DMS114 treated with DMSO at 0.1 percent for 48 hours (cell line): ENCODE results near the gene DCX.

Experiments
- DNase-seq: peaks from one replicate; lab custom pipeline; 2025; ENCODE audit not compliant: unreplicated experiment; lab: John Stamatoyannopoulos, UW

Gene DCX

GRCh38 chrX:111411983-111412382 lies at the start of gene DCX:
TSS of gene DCX (minus strand) at chrX:111412192. CDS start at chrX:111410398, 1,794 bp downstream.
- DNase-seq, result no peak

DNA sequence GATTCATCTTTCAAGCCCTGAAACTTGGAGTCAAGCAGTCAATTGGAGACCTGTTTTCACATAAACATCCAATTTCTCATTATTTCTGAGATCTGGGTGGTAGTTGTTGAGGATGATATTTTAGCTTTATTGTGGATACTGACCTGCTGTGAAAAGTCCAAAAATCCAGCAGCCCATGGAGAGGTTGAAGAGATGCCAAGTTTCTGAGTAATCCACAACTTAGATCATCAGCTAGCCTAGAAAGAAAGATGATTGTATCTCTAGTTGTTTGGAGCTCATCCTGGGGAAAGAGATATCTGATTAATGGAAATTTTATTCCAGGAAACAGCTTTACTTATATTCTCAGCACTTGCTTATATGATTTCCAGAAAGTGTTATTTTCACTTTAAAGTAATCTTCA lies 48.6 kb upstream of the DCX start:
- no peak for DNase-seq

- DNase-seq, result peak; percentile 2
These were observed 35.3 kb upstream of the DCX start for GRCh38 chrX:111447298-111447697.

GRCh38 chrX:111445485-111445884 lies 33.5 kb upstream of the DCX start:
- peak; percentile 60 for DNase-seq

DNA sequence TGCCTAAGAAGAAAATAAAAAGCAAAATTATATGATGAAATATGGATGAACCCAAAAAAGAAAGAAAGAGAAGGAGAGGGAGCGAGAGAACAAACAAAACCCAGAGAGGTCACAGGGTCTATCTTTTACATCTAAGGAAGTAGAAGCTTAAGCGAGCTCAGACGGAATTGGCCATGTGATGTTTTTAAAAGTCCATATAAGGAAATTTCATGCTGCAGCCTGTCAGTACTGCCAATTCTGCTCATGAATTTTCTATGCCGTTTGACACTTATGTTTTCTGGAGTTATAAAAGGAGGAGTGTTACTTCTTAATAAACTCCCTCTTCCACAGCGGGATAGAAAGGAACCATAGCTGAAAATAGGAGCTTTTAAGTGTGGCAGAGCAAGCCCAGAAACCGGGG lies 32.9 kb upstream of the DCX start:
- DNase-seq, result no peak

GRCh38 chrX:111443946-111444345 lies 32.0 kb upstream of the DCX start:
- no peak for DNase-seq

DNA sequence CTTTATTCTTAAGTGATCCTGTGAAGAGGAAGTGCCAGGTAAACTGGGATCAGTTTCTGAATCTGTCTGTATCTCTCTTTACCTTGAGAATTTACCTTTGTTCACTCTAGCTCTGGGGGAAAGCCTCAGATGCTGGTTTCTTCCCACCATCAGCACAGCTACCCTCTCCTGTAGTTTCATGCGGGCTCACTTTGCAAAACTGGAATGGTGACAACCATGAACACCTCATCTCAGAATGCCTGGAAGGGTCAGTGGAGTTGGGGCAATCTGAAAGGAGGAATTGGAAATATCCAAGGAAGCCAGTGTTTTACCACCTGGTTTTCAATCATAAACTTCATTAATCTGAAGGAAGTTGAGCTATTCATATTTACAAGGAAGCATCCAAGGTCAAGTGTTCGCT lies 30.8 kb upstream of the DCX start:
- DNase-seq, result no peak

DNA sequence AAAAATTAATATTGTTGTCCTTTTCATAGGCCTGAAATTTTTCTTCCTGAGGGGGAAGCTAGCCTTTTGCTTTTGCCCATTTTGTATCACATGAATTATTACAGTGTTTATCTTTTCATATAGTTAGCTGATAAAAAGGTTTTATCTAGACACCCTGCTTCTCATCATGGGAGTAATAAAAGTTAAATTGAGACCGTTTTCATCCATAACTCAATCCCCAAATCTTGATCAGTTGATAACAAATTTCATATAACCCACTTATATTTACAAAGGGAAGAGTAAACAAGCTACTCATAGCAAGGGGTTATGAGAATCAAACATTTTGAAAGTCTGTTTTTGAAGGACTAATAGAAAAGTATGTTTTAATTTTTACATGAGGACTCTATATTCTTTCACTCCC lies 23.5 kb upstream of the DCX start:
- DNase-seq, result no peak

GRCh38 chrX:111431001-111431400 lies 19.0 kb upstream of the DCX start:
- no peak for DNase-seq

DNA sequence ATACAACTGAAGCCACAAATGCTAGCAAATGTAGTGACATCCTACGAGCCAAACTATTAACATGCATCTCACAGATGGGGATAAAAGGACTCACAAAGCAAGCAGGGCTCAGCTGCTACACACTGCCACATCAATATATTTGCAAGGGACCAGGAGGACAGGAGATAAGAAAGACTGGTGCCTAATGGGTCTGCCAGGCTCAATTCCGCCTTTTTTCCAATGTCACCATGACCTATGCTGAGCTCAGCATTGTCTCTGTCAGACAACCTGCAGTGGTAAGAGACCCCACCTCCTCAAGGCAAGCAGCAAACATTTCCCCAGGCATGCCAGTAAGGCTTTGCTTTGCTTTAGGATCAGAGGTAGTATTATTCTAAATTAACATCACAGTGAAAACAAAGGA lies 435 bp downstream of the DCX start:
- no peak for DNase-seq

GRCh38 chrX:111410590-111411078 lies 1.4 kb downstream of the DCX start:
- DNase-seq, result no peak

- DNase-seq, result no peak
These were observed 2.7 kb downstream of the DCX start for GRCh38 chrX:111409326-111409725.

DNA sequence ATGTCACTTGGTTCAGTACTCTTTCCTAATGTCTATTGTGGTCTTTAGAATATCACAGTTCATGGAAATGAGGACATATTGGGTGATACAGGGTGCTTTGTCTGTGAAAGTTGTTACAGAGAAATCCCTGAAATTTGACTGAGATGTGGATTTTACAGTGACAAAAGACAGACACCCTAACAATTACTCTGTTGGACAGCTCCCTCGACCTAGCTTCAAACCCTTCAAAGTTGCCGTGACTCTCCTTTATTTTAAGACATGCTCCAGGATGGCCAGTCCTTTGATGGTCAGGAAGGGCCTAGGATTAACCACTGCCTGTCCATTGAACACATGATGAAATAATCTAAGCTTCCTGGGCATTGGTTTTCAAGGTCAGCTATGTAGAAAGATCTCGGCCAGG lies 4.0 kb downstream of the DCX start:
- no peak for DNase-seq

GRCh38 chrX:111402344-111402743 lies 9.6 kb downstream of the DCX start:
- DNase-seq, result no peak

GRCh38 chrX:111395149-111395548 lies 16.8 kb downstream of the DCX start:
- no peak for DNase-seq

- no peak for DNase-seq
These were observed 17.4 kb downstream of the DCX start for GRCh38 chrX:111394569-111394968.

DNA sequence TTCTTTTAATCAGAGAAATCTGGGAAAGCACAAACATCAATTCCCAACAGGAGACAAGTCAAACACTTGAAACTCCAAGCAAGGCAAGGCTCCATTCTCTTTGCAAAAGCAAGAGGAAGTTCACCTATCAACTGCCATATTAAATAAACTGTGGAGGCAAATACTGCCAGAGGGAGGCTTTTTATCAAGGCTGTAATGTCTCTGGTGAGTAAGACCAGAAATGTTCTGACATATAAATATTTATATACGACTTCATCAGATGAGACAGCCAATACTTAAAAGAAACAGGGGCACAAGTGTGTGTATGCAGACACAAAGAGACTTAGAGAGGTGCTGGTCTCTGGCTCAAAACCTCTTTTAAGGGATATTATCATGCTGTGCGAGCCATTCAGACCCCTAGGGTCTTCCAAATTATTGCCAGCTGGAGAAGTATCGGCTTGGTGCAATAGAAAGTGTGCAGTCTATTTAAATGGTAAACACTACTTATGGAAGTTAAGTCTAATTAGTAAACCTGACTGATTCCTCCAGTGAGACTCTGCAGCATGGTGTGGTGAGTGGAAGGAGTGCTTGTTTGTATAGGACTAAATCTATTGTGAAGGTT lies 24.4 kb downstream of the DCX start:
- no peak for DNase-seq

DNA sequence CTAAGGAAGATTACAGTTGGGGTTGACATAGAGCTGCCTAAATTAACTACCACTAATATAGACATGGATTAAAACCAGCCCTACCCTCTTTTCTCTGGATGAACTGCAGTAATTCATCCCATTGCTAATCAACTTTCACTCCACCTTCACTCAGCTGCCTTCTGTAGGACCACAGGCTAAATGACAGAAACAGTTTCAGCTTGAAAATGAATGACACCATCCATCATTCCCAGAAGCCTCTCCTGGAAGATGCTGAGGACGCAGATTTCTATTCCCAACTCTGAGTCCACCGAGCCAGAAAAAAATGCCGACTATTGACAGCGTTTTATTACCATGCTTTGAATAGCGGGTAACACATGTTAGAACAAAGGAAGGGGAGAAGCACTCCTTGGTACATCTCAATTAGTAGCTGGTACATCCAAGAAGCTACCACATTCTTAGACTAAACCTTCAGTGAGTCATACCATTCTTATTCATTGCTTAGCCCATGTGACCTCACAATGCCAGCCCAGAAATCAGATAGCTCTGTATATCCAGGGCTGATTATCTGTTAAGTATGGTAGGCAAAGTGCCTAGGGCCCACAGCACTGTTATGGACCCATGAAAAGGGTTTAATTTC lies 25.3 kb downstream of the DCX start:
- no peak for DNase-seq

DNA sequence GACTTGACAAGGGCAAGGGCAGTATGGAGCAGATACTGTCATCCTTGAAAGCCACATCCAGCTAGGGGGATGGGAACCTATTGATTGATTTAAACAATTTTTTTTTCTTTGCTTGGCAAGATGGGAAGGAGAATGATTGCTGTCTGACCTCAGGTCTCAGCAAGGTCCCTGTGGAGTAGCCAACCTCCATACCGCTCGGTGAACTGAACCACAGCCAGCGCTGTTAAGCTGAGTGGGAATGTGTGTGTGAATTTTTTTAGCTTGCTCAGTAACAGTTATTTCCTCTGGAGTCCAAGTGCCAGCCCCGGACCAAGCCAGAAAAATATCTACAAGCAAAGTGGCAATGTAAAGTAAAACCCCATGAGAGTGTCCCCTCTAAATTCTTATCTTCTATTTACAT lies 25.9 kb downstream of the DCX start:
- no peak for DNase-seq

DNA sequence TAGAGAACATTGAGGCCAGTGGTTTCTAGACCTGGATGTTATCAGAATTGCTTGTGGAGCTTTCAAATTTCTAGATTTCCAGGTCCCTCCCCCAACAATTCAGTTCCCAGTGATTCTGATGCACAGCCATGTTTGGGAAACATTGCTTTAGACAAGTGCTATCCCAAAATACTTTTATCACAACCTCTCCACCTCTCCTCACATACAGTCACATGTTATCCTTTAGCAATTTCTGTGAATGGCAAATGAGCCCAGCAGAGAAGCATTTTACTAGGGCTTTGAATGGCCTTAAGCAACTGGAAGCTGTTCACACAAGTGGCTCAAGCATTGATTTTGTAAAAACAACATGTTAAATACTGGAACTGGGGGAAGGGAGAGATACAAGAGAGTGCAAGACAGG lies 29.7 kb downstream of the DCX start:
- DNase-seq, result no peak

GRCh38 chrX:111376897-111377578 lies 35.0 kb downstream of the DCX start:
- no peak for DNase-seq

DNA sequence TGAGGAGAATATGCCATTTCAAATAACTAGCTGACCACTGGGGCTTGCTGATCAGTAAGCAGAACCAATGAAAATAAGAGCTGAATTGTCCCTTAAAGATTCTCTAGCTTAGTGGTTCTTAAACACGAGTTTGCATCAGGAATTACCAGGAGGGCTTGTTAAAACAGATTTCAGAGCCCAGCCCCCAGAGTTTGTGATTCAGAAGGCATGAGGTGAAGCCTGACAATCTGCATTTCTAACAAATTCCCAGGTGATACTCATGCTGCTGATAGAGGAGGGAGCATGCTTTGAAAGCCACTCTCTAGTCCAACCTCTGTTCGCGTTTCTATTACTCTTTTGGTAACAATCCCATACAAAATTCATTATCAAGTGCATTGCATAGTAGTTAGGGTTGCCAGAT lies 35.5 kb downstream of the DCX start:
- DNase-seq, result no peak
